Stimulated activated CD4-positive, alpha-beta T cell treated with anti-CD3 and anti-CD28 coated beads, Interleukin-4, amount 100 ng/mL, for 24 hours (primary cell): ENCODE results near the gene GGNBP2.
"Not testable (repeated sequence)": the region's sequence is repeated elsewhere in the genome, so short reads cannot be mapped to it uniquely, and the experiment has no call there.

Experiments
- DNase-seq: peaks from one replicate; pipeline ENCODE4 v3.0.0-alpha.2; 2020

GGNBP2 gene

DNA sequence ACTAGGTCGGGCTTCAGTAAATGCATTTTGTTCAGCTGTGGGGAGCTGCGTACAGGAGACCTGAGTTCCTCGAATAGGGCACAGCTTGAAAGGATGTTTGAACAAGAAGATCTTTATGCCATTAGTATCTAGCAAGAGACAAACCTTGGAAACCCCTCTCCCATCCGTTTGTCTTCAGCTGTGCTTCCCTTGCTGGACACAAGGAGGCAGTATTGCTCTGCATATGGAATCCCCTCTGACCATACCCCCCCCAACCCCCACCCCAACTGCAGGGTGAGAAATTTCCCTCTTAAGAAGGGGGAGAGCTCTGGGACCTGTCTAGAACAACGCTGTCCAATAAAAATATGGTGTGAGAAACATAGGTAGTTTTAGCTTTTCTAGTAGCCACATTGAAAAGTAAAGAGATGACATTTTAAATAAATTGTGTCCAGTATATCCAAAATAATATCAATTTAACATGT lies 58.2 kb downstream of the GGNBP2 start:
- DNase-seq: peak; percentile 75

DNA sequence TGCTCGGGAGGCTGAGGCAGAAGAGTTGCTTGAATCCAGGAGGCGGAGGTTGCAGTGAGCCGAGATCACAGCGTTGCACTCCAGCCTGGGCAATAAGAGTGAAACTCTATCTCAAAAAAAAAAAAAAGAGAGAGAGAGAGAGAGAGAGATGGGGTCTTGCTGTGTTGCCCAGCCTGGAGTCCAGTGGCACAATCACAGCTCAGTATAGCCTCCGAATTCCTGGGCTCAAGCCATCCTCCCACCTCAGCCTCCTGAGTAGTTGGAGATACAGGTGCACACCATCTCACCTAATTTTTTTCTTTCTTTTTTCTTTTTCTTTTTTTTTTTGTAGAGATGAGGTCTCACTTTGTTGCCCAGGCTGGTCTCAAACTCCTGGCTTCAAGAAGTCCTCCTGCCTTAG lies 60.3 kb downstream of the GGNBP2 start:
- DNase-seq: not testable (repeated sequence)

DNA sequence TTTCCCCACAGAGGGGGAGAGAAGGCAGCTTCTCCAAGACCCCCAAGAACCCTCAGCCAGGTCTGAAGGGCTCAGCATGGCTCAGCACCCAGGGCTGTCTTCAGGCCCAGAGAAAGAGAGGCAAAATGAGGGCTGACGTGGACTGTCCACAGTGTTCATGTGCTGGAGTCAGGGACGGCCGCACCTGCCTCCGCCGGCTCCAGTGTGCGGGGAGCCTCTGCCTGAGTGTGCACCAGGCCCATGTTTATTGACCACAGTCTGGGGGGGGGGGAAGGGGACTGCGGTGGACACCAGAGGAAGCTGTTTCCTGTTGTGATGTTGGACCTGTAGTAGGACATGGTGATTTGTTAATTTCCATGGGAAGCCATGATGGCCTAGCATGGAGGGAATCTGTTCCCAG lies 63.6 kb downstream of the GGNBP2 start:
- no peak for DNase-seq

DNA sequence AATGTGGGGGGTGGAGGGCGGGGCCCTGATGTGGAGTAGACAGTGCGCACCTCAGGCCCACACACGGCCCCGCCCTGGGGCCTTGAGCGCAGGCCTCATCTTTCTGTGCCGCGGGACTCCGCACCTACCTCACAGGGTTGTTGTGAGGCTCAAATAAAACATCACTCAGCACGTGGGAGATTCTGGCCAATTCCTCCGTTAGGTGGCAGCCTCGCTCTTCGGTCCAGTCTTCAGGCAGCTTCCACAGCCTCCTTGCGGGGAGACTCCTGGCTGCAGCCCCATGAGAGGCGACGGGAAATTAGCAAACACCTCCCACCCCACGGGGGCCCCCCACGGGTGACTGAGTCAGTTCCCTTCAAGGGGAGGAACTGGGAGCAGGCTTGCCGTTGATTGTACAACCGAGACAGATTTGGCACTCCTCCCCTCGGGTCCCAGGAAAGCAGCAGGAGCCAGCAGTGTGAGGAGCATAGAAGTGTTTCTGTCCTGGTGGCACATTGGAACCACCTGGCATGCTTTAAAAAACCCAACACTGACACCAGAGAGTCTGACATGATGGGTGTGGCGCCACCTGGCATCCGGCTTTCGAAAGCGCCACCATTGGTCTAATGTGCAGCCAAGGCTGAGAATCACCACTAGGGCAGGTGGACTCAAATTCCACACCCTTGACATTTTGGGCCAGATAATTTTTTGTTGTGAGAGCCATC lies 64.2 kb downstream of the GGNBP2 start:
- no peak for DNase-seq

DNA sequence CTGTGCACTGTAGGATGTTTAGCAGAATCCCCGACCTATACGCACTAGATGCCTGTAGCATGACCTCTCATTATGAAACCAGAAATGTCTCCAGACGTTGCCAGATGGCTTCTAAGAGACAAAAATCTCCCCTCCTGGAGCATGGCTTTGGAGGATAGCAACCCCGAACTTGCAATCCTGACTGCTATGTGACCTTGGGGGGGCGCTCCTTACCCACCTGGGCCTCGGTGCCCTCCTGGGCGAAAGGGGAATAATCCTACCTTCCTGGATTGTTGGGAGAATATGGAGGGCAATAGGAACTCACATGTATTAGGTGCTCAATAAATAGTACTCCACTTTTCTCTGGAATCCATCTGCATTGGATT lies 64.8 kb downstream of the GGNBP2 start:
- DNase-seq: no peak

DNA sequence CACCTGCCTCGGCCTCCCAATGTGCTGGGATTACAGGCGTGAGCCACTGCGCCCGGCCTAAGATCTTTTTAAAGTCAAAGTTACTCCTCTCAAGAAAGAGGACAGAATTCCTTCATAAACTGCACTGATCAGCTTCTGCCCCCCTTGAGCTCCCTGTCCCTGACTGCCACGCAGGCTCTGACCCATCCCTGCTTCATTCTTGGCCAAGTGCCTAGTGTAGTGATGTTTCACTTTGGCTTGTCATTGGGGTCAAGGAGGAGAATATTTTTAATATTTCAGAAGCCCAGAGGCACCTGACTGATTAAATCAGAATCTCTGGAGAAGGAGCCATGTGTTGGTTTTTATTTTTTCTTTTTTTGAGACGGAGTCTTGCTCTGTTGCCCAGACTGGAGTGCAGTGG lies 65.8 kb downstream of the GGNBP2 start:
- DNase-seq: no peak

DNA sequence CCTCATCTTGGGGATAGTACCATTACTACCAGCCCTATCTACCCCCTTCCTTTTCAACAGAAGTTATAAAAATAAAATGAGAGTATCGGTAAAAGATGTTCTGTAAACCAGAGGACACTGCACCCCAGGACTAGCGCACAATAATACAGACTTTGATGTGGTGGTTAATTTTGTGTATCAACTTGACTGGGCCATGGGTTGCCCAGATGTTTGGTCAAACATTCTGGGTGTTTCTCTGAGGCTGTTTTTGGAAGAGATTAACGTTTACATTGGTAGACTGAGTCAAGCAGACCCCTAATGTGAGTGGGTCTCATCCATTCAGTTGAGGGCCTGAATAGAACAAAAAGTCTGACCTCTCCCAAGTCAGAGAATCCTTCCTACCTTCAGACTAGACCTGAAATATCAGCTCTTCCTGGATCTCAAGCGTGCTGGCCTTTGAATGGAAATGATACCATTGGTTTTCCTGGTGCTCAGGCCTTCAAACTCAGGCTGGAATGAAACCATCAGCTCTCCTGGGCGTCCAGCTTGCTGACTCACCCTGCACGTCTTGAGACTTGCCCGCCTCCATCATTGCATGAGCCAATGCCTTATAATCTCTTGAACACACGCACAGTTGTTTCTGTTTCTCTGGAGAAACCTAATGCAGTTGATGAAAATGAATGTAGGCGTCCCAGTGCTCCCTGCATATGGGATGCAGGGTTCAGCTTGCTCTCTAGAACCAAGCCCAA lies 66.8 kb downstream of the GGNBP2 start:
- DNase-seq: no peak

DNA sequence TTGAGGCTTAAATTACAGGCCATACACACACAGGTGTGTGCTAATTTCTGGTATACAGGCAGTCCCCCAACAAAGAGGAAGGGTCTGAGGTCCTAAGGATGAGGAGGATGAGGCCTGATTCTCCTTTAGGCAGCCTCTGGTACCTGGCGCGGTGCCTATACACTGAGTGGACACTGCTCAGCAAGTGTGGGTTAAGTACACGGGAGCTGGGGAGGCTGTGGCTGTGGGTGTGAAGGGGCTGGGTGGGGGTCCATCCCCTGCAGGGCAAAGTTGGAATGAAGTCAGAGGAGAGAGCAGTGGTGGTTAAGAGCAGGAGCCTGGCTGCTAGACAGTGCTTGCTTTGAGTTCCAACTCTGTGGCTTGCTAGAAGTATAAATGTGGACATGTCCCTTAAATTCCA lies 67.6 kb downstream of the GGNBP2 start:
- DNase-seq: no peak

DNA sequence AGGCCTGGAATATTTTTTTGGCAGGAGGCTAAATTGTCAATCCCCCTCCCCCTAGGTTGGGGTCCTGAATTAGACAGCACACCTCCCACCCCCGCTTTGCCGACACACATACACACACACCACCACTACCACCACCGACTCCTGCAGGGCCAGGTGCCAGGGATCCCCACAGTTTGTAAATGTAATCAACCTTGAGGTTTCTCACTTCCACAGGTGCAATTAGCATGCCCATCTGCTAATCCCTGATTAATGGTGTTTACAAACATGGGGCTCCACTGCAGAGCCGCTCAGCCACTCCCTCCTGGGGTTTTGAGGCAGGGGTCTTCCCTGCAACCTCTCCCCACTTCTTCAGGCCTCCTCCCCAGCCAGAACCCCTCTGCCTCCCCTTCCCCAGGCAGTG lies 68.4 kb downstream of the GGNBP2 start:
- no peak for DNase-seq

DNA sequence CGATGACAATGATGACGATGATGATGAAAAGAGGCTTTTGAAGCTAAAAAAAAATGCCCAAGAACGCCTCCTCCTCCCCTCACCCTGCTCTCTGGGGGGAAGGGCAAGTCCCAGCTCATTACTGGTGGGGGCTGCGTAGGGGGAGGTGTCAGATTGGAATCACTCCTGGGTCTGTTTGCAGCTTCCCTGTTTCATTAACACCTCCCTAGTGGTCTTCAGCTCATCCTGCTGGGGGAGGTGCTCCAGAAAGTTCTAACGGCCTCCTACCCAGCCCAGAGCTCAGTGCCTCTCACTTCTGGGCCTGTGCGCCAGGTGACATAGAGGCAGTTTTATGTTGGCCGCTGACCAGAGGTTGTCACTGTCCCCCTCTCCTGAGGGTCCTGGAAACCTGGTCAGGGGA lies 69.4 kb downstream of the GGNBP2 start:
- no peak for DNase-seq

DNA sequence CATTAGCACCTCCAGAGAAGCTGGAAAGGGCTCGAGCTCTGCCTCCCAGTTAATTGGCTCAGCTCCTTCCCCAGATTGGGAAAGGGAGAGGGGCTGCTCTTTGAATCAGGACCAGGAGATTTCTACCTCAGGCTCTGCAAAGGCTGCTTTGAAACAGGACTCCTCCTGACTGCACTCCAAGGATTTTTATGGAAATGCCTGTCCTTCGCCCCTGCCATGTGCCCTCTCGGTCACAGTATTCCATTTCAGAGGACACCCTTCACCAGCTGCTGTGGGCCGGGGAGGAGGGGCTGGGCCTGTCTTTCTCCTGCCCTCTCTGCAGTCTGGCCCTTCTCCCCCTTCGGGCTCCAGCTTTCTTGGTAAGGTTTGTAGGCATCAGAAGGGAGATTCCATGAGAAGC lies 70.2 kb downstream of the GGNBP2 start:
- DNase-seq: no peak

DNA sequence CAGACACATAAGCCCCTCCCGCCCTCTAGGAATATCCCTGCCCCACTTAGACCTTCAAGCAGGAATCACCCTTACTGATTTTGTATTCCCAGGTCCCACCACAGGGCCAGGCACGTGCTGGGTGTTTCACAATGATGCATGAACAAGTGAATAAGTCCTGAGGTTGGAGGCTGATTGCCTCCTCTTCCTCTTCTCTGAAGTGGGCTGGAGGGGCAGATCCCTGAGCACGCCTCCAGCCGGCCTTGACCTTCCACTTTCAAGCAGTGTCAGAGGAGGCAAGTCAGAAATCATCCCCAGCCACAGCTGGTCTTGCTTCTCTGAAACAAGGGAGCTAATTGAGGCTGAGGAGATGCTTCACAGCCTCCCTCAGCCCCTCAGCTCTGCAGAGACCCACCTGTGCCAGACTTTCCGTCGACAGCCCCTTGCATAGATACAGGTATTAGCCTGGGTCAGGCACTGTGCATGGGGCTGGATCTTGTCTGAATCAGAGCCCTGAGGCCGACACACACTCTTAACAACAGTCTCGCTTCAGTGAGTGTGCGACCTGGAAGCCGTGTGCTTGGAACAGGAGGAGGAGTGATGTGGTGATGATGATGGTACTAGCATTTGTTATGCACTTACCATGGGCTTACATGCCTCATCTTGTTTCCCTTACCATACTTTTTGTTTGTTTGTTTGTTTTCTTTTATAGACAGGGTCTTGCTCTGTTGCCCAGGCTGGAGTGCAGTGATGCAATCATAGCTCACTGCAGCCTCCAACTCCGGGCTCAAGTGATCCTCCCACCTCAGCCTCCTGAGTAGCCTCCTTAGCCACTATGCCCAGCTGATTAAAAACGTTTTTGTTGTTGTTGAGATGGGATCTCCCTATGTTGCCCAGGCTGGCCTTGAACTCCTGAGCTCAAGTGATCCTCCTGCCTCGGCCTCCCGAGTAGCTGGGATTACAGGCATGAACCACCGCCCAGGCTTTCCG lies 71.6 kb downstream of the GGNBP2 start:
- no peak for DNase-seq

DNA sequence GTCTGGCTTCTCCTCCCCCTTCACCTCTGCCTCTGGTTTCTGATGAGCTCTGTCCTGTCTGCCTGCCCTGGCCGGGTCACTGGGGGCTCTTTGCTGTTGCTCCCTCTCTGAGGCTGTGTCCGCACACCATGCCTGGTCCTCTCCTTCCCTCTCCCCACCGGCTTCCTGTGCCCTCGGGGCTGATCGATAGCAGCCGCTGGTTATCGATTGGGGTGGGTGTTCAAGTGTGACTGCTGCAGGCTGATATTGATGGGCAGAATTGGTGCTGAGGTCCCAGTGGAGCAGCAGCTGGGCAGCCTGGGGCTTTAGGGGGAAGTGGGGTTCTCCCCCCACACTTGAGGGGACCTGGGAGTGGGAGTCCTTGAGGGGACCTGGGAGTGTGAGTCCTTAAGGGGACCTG lies 73.1 kb downstream of the GGNBP2 start:
- no peak for DNase-seq

DNA sequence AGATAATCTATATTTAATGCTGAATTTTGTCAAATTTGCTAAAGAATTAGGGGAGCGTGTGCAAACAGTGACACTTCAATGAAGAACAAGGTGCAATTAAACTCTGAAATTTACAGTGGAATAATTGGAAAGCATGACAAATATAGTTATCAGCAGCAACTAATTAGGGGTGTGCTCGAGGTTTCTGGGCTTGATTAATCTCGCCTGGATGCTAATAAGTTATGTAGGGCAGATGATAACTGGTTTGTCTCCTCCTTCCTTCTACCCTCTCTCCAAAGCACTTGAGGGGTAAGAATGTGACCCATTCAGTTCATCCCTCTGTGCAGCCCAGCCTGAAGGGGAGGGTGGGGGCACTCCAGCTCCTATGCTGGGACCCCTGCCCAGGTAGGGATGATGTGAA lies 78.6 kb downstream of the GGNBP2 start:
- DNase-seq: no peak

DNA sequence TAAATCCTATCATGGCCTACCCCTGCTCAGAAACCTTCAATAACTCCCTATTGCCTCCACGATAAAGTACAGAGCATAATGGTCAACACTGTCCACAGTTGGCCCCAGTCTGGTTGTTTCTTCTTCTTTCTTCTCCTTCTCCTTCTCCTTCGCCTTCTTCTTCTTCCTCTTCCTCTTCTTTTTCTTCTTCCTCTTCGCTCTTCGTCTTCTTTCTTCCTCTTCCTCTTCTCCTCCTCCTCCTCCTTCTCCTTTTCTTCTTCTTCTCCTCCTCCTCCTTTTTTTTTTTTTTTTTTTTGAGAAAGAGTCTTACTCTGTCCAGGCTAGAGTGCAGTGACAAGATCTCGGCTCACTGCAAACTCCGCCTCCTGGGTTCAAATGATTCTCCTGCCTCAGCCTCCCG lies 80.5 kb downstream of the GGNBP2 start:
- no peak for DNase-seq

DNA sequence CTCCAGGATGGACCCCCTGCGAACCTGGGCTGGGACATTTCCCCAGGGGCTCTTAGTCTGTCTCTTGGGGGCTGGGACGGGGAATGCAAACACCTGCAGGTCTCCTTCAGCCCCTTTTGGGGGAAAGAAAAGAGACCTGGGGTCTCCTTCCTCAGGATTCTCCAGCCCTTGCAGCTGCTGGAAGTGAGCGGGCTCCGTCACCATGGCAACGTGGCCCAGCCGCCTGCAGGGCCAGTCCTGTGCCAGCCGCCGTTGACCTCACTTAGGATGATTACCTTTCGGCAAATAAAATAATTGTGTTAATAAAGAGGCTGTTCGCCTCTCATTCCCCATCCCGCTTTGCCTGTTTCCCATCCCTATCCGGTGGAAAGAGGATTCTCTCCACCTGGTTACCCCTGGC lies 82.4 kb downstream of the GGNBP2 start:
- no peak for DNase-seq

DNA sequence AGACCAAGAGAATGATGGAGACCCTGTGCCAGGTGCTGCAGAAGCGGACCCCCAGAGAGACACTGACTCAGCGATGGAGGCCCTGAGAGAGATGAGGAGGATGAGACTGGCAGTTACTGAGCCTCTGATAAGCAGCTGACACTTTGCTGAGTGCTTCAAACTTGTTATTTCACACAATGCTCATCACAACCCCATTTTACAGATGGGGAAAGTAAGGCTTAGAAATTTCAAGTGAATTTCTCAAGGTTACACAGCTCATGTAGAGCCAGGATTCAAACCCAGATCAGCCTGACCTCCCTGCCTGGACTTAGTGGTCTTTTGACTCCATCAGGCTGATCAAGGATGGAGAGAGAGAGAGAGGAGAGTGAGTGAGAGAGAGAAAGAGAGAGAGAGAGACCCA lies 83.9 kb downstream of the GGNBP2 start:
- DNase-seq: no peak

DNA sequence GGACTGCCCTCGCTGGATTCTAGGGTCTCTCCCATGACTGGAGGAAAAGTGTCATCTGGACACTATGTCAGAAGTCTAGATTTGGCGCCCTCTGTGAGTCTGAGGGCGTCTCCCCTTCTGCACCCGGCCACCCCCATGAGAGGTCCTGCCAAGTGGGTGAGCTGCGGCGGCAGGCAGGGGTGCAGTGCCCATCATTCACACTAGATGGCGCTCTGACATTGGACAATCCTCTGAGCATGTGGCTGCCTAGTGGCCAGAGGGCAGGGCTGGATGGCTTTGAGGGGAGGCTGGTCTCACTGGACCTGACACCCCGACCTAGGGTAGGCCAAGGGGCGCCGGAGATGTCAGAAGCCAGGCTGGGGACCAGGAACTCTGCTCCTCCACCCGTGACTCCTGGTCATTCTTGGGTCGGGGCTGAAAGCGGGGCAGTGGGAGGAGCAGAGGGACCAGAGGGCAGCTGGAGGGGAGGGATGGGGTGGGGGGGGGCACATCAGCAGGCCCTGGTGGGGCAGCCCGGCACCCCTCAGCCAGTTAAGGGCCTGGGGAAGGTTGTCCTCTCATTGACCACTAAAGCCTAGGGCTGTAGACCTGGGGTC lies 84.6 kb downstream of the GGNBP2 start:
- peak; percentile 82 for DNase-seq

DNA sequence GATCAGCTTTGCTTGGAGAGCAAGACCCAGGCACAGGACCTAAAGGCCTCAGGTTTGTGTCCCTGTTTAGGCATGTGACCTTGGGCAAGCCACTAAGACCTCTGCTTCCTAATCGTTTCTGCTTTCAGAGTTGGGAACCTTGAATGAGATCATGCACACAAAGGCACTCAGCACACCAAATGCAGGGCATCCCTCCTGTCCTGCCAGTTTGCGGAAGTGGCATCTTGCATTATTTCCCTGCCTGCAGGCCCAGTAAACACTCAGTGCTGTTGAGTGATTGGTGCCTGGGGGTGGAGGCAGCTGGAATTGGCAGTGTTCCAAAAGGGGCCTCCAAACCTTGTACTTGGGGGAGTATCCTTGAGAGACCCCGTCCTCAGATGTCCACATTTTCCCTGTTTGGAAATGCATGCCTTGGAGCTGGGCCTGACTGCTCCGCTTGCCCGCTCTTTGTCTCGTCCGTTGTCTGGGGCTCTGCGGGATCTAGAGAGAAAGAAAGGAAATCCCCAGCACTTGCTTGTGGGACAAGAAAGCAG lies 85.3 kb downstream of the GGNBP2 start:
- no peak for DNase-seq

DNA sequence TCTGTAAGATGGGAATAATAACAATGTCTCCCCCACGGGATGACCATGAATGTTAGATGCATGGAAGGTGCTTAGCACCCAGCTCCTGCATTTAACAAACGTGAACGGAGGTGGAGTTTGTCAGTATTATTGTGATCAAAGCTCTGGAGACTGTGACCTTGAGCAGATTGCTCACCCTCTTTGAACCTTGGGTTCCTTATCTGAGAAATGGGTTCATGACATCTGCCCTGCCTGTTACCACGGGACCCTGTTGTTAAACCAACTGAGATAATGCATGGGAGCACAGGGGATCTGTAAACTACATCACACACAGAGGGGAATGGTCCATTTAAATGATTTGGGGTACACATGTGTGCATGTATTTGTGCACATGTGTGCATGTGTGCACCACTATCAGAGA lies 86.3 kb downstream of the GGNBP2 start:
- no peak for DNase-seq

DNA sequence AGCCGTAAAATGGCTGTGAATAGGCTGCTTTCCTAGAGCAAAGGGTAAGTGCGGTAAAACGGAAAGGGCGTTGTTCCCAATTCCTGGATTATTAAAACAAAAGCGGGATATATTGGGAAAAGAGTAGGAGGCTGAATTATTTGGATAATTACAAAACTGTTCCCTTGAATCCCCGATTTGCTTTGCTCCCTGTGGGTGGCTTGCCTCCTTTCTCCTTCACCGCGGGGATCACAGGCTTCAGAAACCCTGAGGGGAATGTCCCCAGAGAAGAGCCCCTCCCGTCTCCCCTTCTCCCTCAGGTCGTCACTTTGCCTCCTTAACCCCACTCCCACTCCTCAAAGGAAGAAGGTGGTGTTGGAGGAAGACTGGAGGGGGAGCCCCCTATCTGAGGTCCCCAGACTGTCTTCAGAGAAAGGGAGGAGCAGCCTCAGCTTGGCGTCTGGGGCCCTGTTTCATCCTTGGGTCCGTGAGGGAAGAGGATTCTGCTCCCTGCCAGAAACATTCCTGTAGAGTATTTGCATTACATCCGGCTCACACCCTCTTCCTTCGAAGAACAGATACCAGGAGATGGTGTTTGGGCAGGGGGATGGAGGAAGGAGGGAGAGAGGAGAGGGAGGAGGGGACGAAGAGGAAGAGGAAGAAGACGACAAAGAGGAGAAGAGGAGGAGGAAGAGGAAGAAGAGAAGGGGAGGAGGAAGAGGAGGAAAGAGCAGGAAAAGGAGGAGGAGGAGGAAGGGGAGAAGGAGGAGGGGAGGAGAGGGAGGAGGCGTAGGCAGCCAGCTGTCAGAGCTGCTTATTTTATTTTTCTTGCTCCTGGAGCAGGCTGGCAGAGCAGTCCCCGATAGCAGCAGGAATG lies 88.4 kb downstream of the GGNBP2 start:
- DNase-seq: no peak
